MM.1S (cell line): ENCODE measurements around the gene CLDN34.

Experiments
- EZH2 ChIP-seq: fragments of 300-600 bp; sonication (generic); optimal IDR thresholded peaks from 2 replicates; pipeline ENCODE3; 2017; ENCODE audit warnings: low read depth, mild to moderate bottlenecking, antibody characterized with exemption, low read length, mixed read lengths
- EZH2phosphoT487 ChIP-seq: fragments of 300-600 bp; sonication (generic); IDR thresholded peaks from 2 replicates; pipeline ENCODE4 v1.6.1; 2018; ENCODE audit warnings: antibody characterized with exemption, low read length
- TF ChIP-seq, protein P1 (sequence below): fragments of 300-600 bp; sonication (generic); IDR thresholded peaks from 2 replicates; pipeline ENCODE4 v1.5.1; 2016; ENCODE audit warnings: antibody characterized with exemption, low read length, mixed read lengths

DNA sequence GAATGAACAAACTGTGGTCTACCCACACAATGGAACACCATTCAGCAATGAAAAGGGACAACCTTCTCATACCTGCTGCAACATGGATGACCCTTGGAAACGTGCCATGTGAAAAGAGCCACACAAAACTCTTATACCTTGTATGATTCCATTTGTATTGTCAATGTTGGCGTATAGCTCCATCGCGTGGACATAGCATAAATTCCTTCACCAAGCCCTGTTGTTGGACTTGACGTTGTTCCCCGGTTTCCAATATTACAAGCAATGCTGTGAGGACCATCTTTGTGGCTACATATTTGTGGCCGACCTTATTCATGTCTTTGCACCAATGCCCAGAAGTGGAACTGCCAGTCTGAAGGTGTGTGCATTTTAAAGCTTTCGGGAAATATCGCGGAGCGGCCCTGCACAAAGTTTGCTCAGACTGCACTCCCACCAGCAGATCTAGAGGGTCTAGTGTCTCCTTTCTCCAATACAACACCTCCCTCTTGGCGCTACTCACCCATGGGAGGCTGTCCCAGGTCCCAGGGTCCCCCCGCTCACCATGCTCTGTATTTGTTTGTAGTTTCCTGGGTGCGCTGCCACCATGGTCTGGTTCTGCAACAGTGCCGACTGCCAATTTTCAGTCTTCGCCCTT lies at the start of gene CLDN34:
- TF ChIP-seq, protein P1, sequence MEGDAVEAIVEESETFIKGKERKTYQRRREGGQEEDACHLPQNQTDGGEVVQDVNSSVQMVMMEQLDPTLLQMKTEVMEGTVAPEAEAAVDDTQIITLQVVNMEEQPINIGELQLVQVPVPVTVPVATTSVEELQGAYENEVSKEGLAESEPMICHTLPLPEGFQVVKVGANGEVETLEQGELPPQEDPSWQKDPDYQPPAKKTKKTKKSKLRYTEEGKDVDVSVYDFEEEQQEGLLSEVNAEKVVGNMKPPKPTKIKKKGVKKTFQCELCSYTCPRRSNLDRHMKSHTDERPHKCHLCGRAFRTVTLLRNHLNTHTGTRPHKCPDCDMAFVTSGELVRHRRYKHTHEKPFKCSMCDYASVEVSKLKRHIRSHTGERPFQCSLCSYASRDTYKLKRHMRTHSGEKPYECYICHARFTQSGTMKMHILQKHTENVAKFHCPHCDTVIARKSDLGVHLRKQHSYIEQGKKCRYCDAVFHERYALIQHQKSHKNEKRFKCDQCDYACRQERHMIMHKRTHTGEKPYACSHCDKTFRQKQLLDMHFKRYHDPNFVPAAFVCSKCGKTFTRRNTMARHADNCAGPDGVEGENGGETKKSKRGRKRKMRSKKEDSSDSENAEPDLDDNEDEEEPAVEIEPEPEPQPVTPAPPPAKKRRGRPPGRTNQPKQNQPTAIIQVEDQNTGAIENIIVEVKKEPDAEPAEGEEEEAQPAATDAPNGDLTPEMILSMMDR, result no peak
- TF ChIP-seq EZH2, result no peak
- no peak for TF ChIP-seq EZH2phosphoT487
